OCI-LY7 (cell line): ENCODE data around the gene DPYD. TPM values are rescaled to one million over a fixed set of nuclear protein-coding genes. Genes with fewer than 3 reads are reported as not detected.

Experiments used
- BruUV-seq: library from RNA; stranded (reverse); fragments of 400-500 nt; replicated peaks from 2 replicates; lab custom pipeline; 2021; lab: Mats Ljungman, UMichigan
- CTCF ChIA-PET: fragments of 300-600 bp; sonication (Branson Sonifier 250); formaldehyde crosslinking; loops from one replicate; lab custom pipeline; 2022; ENCODE audit warnings: antibody characterized with exemption; ENCODE audit not compliant: unreplicated experiment; lab: Charles Lee
- POLR2A ChIA-PET: fragments of 300-600 bp; sonication (Branson Sonifier 250); formaldehyde crosslinking; loops from one replicate; lab custom pipeline; 2022; ENCODE audit warnings: antibody characterized with exemption; lab: Charles Lee
- DNase-seq: peaks from one replicate; pipeline ENCODE4 v3.0.0-alpha.2; 2015; ENCODE audit warnings: low spot score
- H2AFZ ChIP-seq: fragments of 200-600 bp; sonication (generic), shearing (Covaris generic); 2 replicates; pipeline ENCODE4 v1.6.1; 2014; ENCODE audit warnings: mild to moderate bottlenecking, antibody characterized with exemption, low read length, moderate library complexity
- H3K27ac ChIP-seq: fragments of 200-600 bp; sonication (generic); 2 replicates; pipeline ENCODE4 v1.5.1; 2014; ENCODE audit warnings: mixed run types, low read depth, mild to moderate bottlenecking, moderate library complexity, low read length, inconsistent platforms; ENCODE audit not compliant: poor library complexity, severe bottlenecking
- H3K36me3 ChIP-seq: fragments of 200-600 bp; sonication (generic); 2 replicates; pipeline ENCODE4 v1.6.1; 2014; ENCODE audit warnings: mild to moderate bottlenecking, antibody characterized with exemption, low read length, moderate library complexity, mixed read lengths; ENCODE audit not compliant: insufficient read depth
- H3K4me1 ChIP-seq: fragments of 200-600 bp; sonication (generic); 2 replicates; pipeline ENCODE4 v1.5.1; 2014; ENCODE audit warnings: mild to moderate bottlenecking, low read length; ENCODE audit not compliant: insufficient read depth, poor library complexity, severe bottlenecking
- H3K4me2 ChIP-seq: fragments of 200-600 bp; sonication (generic); 2 replicates; pipeline ENCODE4 v1.6.1; 2014; ENCODE audit warnings: mild to moderate bottlenecking, low read length
- H3K4me3 ChIP-seq: fragments of 200-600 bp; sonication (generic); 2 replicates; pipeline ENCODE4 v1.5.1; 2014; ENCODE audit warnings: mild to moderate bottlenecking, low read depth, low read length; ENCODE audit not compliant: poor library complexity, severe bottlenecking
- H3K79me2 ChIP-seq: fragments of 200-600 bp; sonication (generic); 2 replicates; pipeline ENCODE4 v1.6.1; 2016; ENCODE audit warnings: low read depth, mild to moderate bottlenecking, low read length, moderate library complexity, mixed read lengths; ENCODE audit not compliant: insufficient read depth
- H3K9me2 ChIP-seq: fragments of 200-600 bp; sonication (generic); 2 replicates; pipeline ENCODE4 v1.6.1; 2016; ENCODE audit warnings: mild to moderate bottlenecking, low read length, mixed read lengths; ENCODE audit not compliant: insufficient read depth
- H3K9me3 ChIP-seq: fragments of 200-600 bp; sonication (generic); 2 replicates; pipeline ENCODE4 v1.6.1; 2014; ENCODE audit warnings: mild to moderate bottlenecking, mixed run types, low read length, mixed read lengths
- H4K20me1 ChIP-seq: fragments of 200-600 bp; sonication (generic); 2 replicates; pipeline ENCODE4 v1.6.1; 2014; ENCODE audit warnings: mild to moderate bottlenecking, antibody characterized with exemption, low read length, moderate library complexity, mixed read lengths; ENCODE audit not compliant: insufficient read depth
- CTCF ChIP-seq: fragments of 200-600 bp; sonication (generic); conservative IDR thresholded peaks from 2 replicates; pipeline ENCODE4 v1.5.1; 2014; ENCODE audit warnings: mild to moderate bottlenecking, antibody characterized with exemption, low read length, moderate library complexity, mixed read lengths
- EZH2phosphoT487 ChIP-seq: fragments of 200-600 bp; sonication (generic); IDR thresholded peaks from 2 replicates; pipeline ENCODE4 v1.6.1; 2018; ENCODE audit warnings: low read depth, borderline replicate concordance, mild to moderate bottlenecking, mixed run types, antibody characterized with exemption, low read length, moderate library complexity, mixed read lengths
- intact Hi-C: fragments of 100-400 bp; cut with micrococcal nuclease; formaldehyde crosslinking; loops from one replicate; pipeline ENCODE4 v1.10.0; 2022; ENCODE audit not compliant: unreplicated experiment
- total RNA-seq, 2 experiments: library from RNA; depleted of rRNA in 1 of 2; stranded (reverse); fragments of >200 nt in 1 of 2; shearing (Covaris generic) in 1 of 2; gene quantifications; 2 replicates each; pipeline ENCODE4 v1.2.3, GENCODE V29; 2014 to 2022

The DPYD gene
- total RNA-seq, 2 experiments from 2014 or later: 5.5 to 13.4 TPM

DNA sequence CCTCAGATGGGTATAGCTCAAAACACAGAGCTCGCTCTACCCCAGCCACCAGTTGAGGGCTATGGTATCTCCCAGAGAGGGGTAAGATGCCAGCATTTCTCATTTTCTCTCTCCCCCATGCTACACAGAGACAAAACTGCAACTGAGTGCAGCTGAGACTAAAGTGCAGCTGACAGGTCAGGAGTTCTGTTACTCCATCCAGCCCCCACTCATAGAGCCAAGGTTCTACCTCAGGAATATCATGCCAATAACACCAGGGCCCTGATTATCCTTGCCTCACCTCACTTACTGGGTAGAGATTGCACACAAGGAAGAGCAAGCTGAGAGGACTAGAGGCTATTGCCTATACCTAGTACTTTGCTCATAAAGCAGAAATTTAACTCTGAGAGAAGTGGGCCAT lies 34.6 kb downstream of the DPYD start:
- H2AFZ ChIP-seq: no peak overlapping the region
- ChIA-PET POLR2A (interaction anchor here (0.7 to 1.4 kb wide), 2 partner anchors 10 to 18 kb away, joined by 3 to 9 read pairs; no protein-coding TSS in a partner anchor), CTCF (no interaction called here)
- no peaks in the 10 kb centered on the region for H3K9me3 ChIP-seq
- no peaks in the 10 kb centered on the region for H4K20me1 ChIP-seq
- H3K27ac ChIP-seq: no peak overlapping the region
- H3K79me2 ChIP-seq: no peaks in the 10 kb centered on the region
- H3K4me2 ChIP-seq: no peak overlapping the region
- intact Hi-C loops: no loop called here
- no peak for TF ChIP-seq EZH2phosphoT487
- H3K4me1 ChIP-seq: no peaks in the 10 kb centered on the region
- no TSS peak for BruUV-seq
- no peak overlapping the region for H3K4me3 ChIP-seq
- H3K36me3 ChIP-seq: no peaks in the 10 kb centered on the region
- H3K9me2 ChIP-seq: no peaks in the 10 kb centered on the region
- DNase-seq: no peak

DNA sequence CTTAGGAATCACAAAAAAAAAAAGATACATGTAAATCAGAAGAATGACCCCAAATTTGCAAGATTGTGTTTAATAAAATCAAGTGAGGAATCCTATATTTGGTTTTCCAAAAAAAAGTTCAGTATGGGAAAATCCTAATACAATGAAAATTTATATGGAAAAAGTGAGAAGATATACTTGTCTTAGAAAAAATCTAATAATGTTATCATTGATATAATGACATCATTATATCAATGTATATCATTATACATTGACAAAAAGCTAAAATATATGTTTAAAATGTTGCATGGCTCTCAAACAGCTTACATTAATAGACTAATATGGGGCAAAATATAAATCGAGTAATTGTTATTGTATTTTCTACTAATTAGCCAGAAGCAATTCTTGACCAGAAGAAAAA lies 37.0 kb downstream of the DPYD start:
- no peak for DNase-seq
- TF ChIP-seq CTCF (no peak), EZH2phosphoT487 (no peak)
- BruUV-seq: no TSS peak
- no peaks in the 10 kb centered on the region for H3K9me2 ChIP-seq
- no peak overlapping the region for H3K4me3 ChIP-seq
- ChIA-PET CTCF (no interaction called here), POLR2A (no interaction called here)
- H4K20me1 ChIP-seq: no peaks in the 10 kb centered on the region
- H3K79me2 ChIP-seq: no peaks in the 10 kb centered on the region
- no peak overlapping the region for H2AFZ ChIP-seq
- no peaks in the 10 kb centered on the region for H3K4me1 ChIP-seq
- no peaks in the 10 kb centered on the region for H3K36me3 ChIP-seq
- intact Hi-C loops: no loop called here
- no peak overlapping the region for H3K27ac ChIP-seq
- no peak overlapping the region for H3K4me2 ChIP-seq
- H3K9me3 ChIP-seq: no peaks in the 10 kb centered on the region

DNA sequence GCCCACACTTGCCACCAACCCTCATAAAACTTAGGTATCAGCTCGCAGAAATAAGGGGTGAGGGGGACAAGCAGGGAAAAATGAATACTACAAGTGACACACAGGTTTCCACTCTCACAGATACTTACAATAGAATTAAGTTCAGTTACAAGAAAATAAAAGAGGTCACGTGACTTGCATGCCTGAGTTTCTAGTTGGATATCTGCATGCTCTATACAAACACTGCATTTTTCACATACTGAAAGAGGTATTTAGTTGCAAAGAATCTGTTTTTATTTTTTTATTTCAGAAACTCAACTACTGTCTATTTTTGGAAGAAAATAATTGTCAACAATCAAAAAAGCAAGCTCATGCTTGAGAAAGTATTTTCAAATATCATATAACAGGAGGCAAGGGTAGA lies 43.5 kb downstream of the DPYD start:
- H3K9me3 ChIP-seq: no peaks in the 10 kb centered on the region
- H4K20me1 ChIP-seq: no peaks in the 10 kb centered on the region
- H3K79me2 ChIP-seq: no peaks in the 10 kb centered on the region
- H3K4me1 ChIP-seq: no peaks in the 10 kb centered on the region
- H3K4me2 ChIP-seq: no peak overlapping the region
- H3K27ac ChIP-seq: no peak overlapping the region
- CTCF ChIA-PET: no interaction called here
- BruUV-seq: no TSS peak
- H2AFZ ChIP-seq: no peak overlapping the region
- no peak for DNase-seq
- POLR2A ChIA-PET: interaction anchor here (0.7 to 0.8 kb wide), 2 partner anchors 15 to 17 kb away, joined by 3 read pairs; no protein-coding TSS in a partner anchor
- H3K9me2 ChIP-seq: no peaks in the 10 kb centered on the region
- TF ChIP-seq EZH2phosphoT487 (no peak), CTCF (no peak)
- H3K4me3 ChIP-seq: no peak overlapping the region
- no peaks in the 10 kb centered on the region for H3K36me3 ChIP-seq
- intact Hi-C loops: no loop called here
